Skeletal muscle tissue (tissue), 4 donors: ENCODE data around the gene SPDYC. TPM values are rescaled to one million over a fixed set of nuclear protein-coding genes. Genes with fewer than 3 reads are reported as not detected.

Experiments
- H3K27ac ChIP-seq: one replicate; pipeline ENCODE4 v1.7.0; 2013; ENCODE audit warnings: mild to moderate bottlenecking, low read depth, low read length, inconsistent platforms
- H3K27me3 ChIP-seq, 3 donors: one replicate each; pipeline ENCODE4 v1.7.0; 2013; ENCODE audit warnings: low read length in 3 of 3; ENCODE audit not compliant: control insufficient read depth in 3 of 3, insufficient read depth in 3 of 3
- H3K36me3 ChIP-seq, 3 donors: one replicate each; pipeline ENCODE4 v1.7.0; 2013; ENCODE audit warnings: low read length in 3 of 3; ENCODE audit not compliant: control insufficient read depth in 3 of 3, insufficient read depth in 3 of 3
- H3K4me1 ChIP-seq, 3 donors: one replicate each; pipeline ENCODE4 v1.7.0; 2013; ENCODE audit warnings: low read length in 3 of 3, mild to moderate bottlenecking in 3 of 3; ENCODE audit not compliant: control insufficient read depth in 3 of 3, insufficient read depth in 3 of 3
- H3K4me3 ChIP-seq, 3 donors: one replicate each; pipeline ENCODE4 v1.7.0; 2013; ENCODE audit warnings: low read length in 3 of 3
- H3K9ac ChIP-seq, 3 donors: one replicate each; pipeline ENCODE4 v1.7.0; 2013; ENCODE audit warnings: low read length in 3 of 3, mild to moderate bottlenecking in 3 of 3, moderate library complexity in 2 of 3, low read depth in 1 of 3
- H3K9me3 ChIP-seq, 3 donors: one replicate each; pipeline ENCODE4 v1.7.0; 2013; ENCODE audit warnings: low read length in 3 of 3; ENCODE audit not compliant: control insufficient read depth in 3 of 3
- total RNA-seq: library from RNA; depleted of rRNA; stranded (reverse); fragments of >200 nt; gene quantifications from one replicate; pipeline ENCODE4 v1.2.3, GENCODE V29; 2014
- donor health status: Osteomylitis.

SPDYC gene
- total RNA-seq, 1 donor from 2014 or later = not detected

- Histone ChIP-seq H3K36me3 (peaks cover 45 to 50% (median 45%) of the 10 kb centered on the region in 3 donors), H3K9ac (no peak overlapping the region), H3K4me3 (no peak overlapping the region), H3K27me3 (no peaks in the 10 kb centered on the region), H3K9me3 (no peaks in the 10 kb centered on the region), H3K27ac (no peak overlapping the region), H3K4me1 (no peaks in the 10 kb centered on the region)
Measured at GRCh38 chr11:65204143-65204542, 34.1 kb downstream of the SPDYC start.

GRCh38 chr11:65204646-65205601, 34.9 kb downstream of the SPDYC start:
- Histone ChIP-seq H3K9me3 (no peaks in the 10 kb centered on the region), H3K27ac (no peak overlapping the region), H3K4me1 (no peaks in the 10 kb centered on the region), H3K4me3 (no peak overlapping the region), H3K27me3 (no peaks in the 10 kb centered on the region), H3K9ac (peak overlapping the region in 1 of 3 donors; percentile 3), H3K36me3 (peaks cover 50 to 55% (median 52%) of the 10 kb centered on the region in 3 donors)

DNA sequence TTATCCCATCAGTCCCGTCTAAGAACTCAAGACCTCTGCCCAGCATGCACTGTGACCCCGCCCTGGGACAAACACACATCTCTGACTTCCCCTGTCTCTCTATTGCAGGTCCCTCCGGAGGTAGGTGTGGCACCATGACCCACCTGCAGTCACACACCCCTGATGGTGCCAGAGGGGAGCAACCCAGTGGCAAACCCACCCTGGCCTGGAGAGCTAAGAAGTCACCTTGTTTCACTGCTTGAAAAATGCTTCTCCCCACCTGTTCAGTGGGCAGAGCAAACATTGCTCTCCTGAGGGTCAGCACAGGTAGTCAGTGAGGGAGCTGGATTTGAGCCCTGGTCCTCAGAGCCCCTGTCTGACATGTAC, 35.6 kb downstream of the SPDYC start:
- H3K9me3 ChIP-seq = no peaks in the 10 kb centered on the region
- peaks cover 55 to 59% (median 55%) of the 10 kb centered on the region in 3 donors for H3K36me3 ChIP-seq
- no peaks in the 10 kb centered on the region for H3K27me3 ChIP-seq
- peak overlapping the region in 1 of 3 donors; percentile 3 for H3K9ac ChIP-seq
- no peak overlapping the region for H3K4me3 ChIP-seq
- H3K27ac ChIP-seq = no peak overlapping the region
- no peaks in the 10 kb centered on the region for H3K4me1 ChIP-seq

DNA sequence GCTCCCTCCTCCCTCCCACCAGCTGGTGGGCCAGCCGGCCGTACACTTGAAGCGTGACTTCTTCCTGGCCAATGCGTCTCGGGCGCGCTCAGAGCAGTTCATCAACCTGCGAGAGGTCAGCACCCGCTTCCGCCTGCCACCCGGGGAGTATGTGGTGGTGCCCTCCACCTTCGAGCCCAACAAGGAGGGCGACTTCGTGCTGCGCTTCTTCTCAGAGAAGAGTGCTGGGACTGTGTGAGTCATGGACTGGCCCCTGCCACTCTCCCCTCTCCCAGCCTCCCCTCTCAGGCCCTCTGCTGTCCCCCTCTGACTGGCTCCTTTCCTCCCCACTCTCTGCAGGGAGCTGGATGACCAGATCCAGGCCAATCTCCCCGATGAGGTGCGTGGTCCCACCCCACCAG, 36.4 kb downstream of the SPDYC start:
- no peak overlapping the region for H3K9ac ChIP-seq
- no peak overlapping the region for H3K4me3 ChIP-seq
- H3K36me3 ChIP-seq = peaks cover 62 to 67% (median 63%) of the 10 kb centered on the region in 3 donors
- H3K9me3 ChIP-seq = no peaks in the 10 kb centered on the region
- no peaks in the 10 kb centered on the region for H3K4me1 ChIP-seq
- no peaks in the 10 kb centered on the region for H3K27me3 ChIP-seq
- no peak overlapping the region for H3K27ac ChIP-seq

DNA sequence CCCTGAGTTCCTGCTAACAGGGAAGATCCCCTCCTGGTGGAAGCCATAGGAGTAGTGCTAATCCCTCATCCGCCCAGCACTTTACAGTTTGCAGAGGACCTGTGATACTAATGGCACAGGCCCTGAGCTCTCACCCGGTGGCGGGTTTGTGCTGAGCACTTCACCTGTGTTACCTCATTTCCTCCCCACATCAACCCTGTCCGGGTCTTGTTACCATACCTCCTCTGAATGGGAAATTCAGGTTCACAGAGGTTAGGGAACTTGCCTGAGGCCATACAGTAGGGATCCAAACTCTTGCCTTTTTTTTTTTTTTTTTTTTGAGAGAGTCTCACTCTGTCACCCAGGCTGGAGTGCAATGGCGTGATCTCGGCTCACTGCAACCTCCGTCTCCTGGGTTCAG, 36.9 kb downstream of the SPDYC start:
- Histone ChIP-seq H3K9me3 (no peaks in the 10 kb centered on the region), H3K9ac (no peak overlapping the region)

DNA sequence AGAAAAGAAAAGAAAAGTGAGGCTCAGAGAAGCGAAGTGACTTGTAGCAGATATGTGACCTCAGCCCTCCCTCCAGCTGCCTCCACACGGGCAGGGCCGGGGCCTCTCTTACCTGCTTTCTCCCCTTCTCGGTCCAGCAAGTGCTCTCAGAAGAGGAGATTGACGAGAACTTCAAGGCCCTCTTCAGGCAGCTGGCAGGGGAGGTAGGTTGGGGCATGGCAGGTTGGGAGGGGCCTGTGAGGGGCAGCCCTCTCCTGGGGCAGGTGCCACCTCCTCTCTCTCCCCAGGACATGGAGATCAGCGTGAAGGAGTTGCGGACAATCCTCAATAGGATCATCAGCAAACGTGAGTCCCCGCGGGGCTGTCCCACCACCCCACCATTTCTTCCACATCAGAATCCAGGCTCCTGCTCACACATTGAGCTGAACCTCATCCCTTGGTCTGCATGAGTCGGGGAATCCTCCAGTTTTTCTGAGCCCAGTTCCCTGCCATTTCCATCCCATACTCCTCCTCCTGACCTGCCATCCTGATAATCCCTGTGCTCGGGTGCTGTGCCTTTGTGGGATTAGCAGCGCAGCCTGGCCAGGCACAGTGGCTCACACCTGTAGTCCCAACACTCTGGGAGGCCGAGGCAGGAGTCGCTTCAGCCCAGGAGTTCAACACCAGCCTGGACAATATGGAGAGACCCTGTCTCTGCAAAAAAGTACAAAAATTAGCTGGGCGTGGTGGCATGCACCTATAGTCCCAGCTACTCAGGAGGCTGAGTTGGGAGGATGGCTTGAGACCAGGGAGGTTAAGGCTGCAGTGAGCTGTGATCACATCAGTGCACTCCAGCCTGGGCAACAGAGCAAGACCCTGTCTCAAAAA, 38.1 kb downstream of the SPDYC start:
- Histone ChIP-seq H3K27me3 (no peaks in the 10 kb centered on the region), H3K36me3 (peaks cover 66 to 73% (median 66%) of the 10 kb centered on the region in 3 donors), H3K9me3 (no peaks in the 10 kb centered on the region), H3K27ac (no peak overlapping the region), H3K4me3 (no peak overlapping the region), H3K9ac (no peak overlapping the region), H3K4me1 (no peaks in the 10 kb centered on the region)

More for the DNA sequence above, 36.9 kb downstream of the SPDYC start:
- Histone ChIP-seq H3K36me3 (peaks cover 63 to 70% (median 66%) of the 10 kb centered on the region in 3 donors), H3K27me3 (no peaks in the 10 kb centered on the region), H3K27ac (no peak overlapping the region), H3K4me1 (no peaks in the 10 kb centered on the region), H3K4me3 (no peak overlapping the region)

DNA sequence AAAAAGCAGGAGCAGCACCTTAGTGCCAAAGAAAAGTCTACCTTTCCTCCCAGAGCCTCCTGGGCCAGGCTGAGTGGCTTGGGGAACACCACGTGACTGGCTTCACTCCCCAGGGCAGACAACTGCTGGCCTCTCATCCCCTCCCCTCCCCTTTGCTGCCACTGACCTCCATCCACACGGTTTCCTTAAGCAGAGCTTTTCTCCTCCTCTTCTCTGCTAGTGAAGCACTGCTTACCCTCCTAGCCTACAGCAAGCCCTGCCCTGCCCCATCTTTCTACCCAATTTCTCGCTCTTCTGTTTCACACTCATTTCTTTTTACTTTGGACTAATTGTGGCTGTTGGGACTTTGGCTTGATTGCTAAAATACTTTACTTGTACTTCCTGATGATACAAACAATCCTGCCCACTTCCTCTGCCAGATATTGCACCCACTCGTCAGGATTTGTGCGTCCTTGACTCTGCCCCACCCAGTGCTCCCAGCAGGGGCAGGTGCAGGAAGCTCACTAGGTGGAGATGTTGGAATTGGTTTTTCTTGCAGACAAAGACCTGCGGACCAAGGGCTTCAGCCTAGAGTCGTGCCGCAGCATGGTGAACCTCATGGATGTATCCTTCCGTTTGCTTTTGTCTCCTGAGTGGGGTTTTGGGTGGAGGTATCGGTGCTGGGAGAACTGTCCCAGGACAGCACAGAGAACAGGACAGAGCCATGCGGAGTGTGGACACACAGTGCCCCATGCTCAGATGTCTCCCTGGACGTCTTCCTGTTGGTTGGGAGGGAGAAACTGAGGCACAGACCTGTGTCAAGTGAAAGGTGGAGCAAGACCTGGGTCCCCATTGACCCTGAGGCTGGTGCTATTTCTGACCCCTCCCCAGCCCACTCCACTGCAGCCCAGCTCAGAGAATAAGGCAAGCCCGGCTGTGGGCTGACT, 39.0 kb downstream of the SPDYC start:
- Histone ChIP-seq H3K9me3 (no peaks in the 10 kb centered on the region), H3K4me1 (no peaks in the 10 kb centered on the region), H3K27ac (no peak overlapping the region), H3K4me3 (no peak overlapping the region), H3K27me3 (no peaks in the 10 kb centered on the region), H3K36me3 (peaks cover 62 to 73% (median 66%) of the 10 kb centered on the region in 3 donors), H3K9ac (no peak overlapping the region)

DNA sequence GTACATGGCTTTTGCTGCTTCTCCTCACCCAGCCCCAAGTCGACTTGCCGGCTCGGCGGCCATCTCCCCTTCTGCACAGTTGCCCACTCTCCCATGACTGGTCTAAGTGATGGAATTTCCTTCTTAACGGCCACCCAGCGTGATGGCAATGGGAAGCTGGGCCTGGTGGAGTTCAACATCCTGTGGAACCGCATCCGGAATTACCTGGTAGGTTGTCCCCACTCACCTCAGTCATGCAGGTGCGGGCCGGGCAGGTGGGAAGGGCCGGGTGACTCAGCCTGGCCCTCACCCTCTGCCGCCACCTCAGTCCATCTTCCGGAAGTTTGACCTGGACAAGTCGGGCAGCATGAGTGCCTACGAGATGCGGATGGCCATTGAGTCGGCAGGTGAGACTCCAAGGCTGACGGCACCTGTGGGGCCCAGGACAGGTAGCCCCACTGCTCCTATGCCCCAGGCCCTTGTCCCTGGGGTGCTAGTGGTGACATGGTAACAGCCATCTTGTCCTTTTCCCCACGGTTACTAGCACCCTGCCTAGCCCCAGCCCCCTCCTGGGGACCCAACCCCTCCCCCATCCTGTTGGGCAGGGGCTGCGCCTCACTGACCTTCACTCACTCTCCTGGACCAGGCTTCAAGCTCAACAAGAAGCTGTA, 39.8 kb downstream of the SPDYC start:
- Histone ChIP-seq H3K4me3 (no peak overlapping the region), H3K9me3 (no peaks in the 10 kb centered on the region), H3K36me3 (peaks cover 58 to 66% (median 62%) of the 10 kb centered on the region in 3 donors), H3K27ac (no peak overlapping the region), H3K27me3 (no peaks in the 10 kb centered on the region), H3K4me1 (no peaks in the 10 kb centered on the region), H3K9ac (no peak overlapping the region)

DNA sequence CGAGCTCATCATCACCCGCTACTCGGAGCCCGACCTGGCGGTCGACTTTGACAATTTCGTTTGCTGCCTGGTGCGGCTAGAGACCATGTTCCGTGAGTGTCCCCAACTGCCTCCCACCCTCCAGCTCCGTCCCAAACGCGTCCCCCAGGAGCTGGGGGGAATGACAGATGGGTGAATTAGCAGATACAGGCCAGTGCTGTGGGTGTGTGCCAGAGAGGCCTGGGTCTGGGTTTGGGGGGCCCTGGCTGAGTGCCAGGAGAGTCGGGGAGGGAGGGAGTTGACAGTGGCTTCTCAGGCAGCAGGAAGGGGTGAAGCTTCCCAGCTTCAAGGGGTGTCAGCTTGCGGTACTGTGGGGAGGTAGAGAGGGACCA, 40.3 kb downstream of the SPDYC start:
- H3K4me3 ChIP-seq = no peak overlapping the region
- H3K36me3 ChIP-seq = peaks cover 54 to 61% (median 57%) of the 10 kb centered on the region in 3 donors
- no peaks in the 10 kb centered on the region for H3K27me3 ChIP-seq
- no peak overlapping the region for H3K27ac ChIP-seq
- no peaks in the 10 kb centered on the region for H3K4me1 ChIP-seq
- H3K9me3 ChIP-seq = no peaks in the 10 kb centered on the region
- H3K9ac ChIP-seq = no peak overlapping the region
